ENCODE data around the gene CDC37L1.

DNA sequence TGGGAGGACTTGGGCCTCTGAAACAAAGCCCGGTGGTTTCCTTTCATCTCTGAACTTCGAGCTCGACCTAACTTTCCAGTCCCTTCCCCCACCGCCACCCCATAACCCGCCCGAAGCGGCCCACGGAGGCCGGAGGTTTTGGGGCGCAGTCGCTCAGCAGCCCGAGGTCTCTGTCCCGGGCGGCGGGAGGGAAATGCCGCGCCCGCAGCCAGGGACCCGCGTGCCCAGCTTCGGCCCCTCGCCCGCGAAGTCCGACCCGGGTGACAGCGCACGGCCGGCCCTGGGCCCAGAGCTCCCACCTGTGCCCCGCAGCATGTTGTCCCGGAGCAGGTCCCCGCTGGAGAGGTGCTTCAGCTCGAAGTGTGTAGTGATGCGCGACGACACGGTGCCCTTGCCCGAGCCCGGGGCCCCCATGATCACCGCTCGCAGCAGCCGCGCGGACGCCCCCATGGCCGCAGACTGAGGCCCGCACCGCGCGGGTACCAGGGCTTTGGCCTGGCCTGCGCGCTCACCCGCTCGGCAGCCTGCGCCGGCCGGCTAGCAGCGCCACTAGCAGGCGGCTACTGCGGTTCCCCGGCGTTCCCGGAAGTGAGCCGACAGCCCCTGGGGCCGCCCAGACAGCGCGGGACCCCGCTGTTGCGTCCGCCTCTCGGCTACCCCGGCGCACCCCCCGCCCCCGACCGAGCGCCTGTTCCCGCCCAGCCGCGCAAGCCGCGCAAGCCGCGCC, 61.4 kb downstream of the CDC37L1 start, which contains the start of gene AK3:
- TF ChIP-seq, protein P1, sequence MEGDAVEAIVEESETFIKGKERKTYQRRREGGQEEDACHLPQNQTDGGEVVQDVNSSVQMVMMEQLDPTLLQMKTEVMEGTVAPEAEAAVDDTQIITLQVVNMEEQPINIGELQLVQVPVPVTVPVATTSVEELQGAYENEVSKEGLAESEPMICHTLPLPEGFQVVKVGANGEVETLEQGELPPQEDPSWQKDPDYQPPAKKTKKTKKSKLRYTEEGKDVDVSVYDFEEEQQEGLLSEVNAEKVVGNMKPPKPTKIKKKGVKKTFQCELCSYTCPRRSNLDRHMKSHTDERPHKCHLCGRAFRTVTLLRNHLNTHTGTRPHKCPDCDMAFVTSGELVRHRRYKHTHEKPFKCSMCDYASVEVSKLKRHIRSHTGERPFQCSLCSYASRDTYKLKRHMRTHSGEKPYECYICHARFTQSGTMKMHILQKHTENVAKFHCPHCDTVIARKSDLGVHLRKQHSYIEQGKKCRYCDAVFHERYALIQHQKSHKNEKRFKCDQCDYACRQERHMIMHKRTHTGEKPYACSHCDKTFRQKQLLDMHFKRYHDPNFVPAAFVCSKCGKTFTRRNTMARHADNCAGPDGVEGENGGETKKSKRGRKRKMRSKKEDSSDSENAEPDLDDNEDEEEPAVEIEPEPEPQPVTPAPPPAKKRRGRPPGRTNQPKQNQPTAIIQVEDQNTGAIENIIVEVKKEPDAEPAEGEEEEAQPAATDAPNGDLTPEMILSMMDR (IDR thresholded peaks at IDR 0.05) = peak; percentile 39
- TF ChIP-seq ZFX (IDR thresholded peaks at IDR 0.05; ENCODE audit: borderline replicate concordance) = no peak
